Measurements from ENCODE around the gene SFXN3.

- no peak for TF ChIP-seq POLR2A (IDR thresholded peaks at IDR 0.05)
- no peak for TF ChIP-seq POLR2AphosphoS5 (IDR thresholded peaks at IDR 0.05)
Observed at GRCh38 chr10:101036726-101037125, 5.7 kb downstream of the SFXN3 start.
